Measurements from ENCODE around the gene U2AF1.
"Not testable (repeated sequence)": the region's sequence is repeated elsewhere in the genome, so short reads cannot be mapped to it uniquely, and the experiment has no call there.

U2AF1 gene

GRCh38 chr21:43082587-43083300 lies 24.6 kb downstream of the U2AF1 start:
- intact Hi-C loops (cut with DNase I); DNase-seq: not testable (repeated sequence)

- intact Hi-C loops (cut with DNase I), result not testable (repeated sequence)
- peak in 1 of 10 donors; percentile 12 for DNase-seq
Observed at GRCh38 chr21:43076643-43077042, 30.7 kb downstream of the U2AF1 start.

GRCh38 chr21:43076023-43076637 lies 31.2 kb downstream of the U2AF1 start:
- DNase-seq; intact Hi-C loops (cut with DNase I): not testable (repeated sequence)

- DNase-seq; intact Hi-C loops (cut with DNase I): not testable (repeated sequence)
Observed at GRCh38 chr21:43075170-43076022, 32.0 kb downstream of the U2AF1 start, which contains the start of gene CBS. CBS (minus strand) TSS chr21:43075835; CDS start chr21:43072193, 3,642 bp downstream.

- DNase-seq; intact Hi-C loops (cut with DNase I): not testable (repeated sequence)
Observed at GRCh38 chr21:43074401-43075169, 32.8 kb downstream of the U2AF1 start.

GRCh38 chr21:43072742-43073141 lies 34.6 kb downstream of the U2AF1 start:
- DNase-seq; intact Hi-C loops (cut with DNase I): not testable (repeated sequence)

GRCh38 chr21:43069682-43070081 lies 37.7 kb downstream of the U2AF1 start:
- intact Hi-C loops (cut with DNase I); DNase-seq: not testable (repeated sequence)

- DNase-seq; intact Hi-C loops (cut with DNase I): not testable (repeated sequence)
Observed at GRCh38 chr21:43068065-43068464, 39.3 kb downstream of the U2AF1 start.

GRCh38 chr21:43066690-43067089 lies 40.7 kb downstream of the U2AF1 start:
- peak in 1 of 10 donors; percentile 54 for DNase-seq
- intact Hi-C loops (cut with DNase I), result not testable (repeated sequence)

GRCh38 chr21:43065991-43066390 lies 41.4 kb downstream of the U2AF1 start:
- DNase-seq, result peak in 1 of 10 donors; percentile 30
- intact Hi-C loops (cut with DNase I), result not testable (repeated sequence)

GRCh38 chr21:43064265-43064917 lies 43.0 kb downstream of the U2AF1 start:
- intact Hi-C loops (cut with DNase I); DNase-seq: not testable (repeated sequence)

GRCh38 chr21:43062955-43063664 lies 44.3 kb downstream of the U2AF1 start:
- DNase-seq; intact Hi-C loops (cut with DNase I): not testable (repeated sequence)

GRCh38 chr21:43053112-43053511 lies 54.3 kb downstream of the U2AF1 start:
- intact Hi-C loops (cut with DNase I); DNase-seq: not testable (repeated sequence)

GRCh38 chr21:43045876-43046821 lies 61.2 kb downstream of the U2AF1 start:
- DNase-seq; intact Hi-C loops (cut with DNase I): not testable (repeated sequence)

- not testable (repeated sequence) for DNase-seq
Observed at GRCh38 chr21:43045165-43045875, 62.0 kb downstream of the U2AF1 start.

GRCh38 chr21:43044547-43044946 lies 62.8 kb downstream of the U2AF1 start:
- intact Hi-C loops (cut with DNase I); DNase-seq: not testable (repeated sequence)

More at GRCh38 chr21:43045165-43045875, 62.0 kb downstream of the U2AF1 start:
- intact Hi-C loops (cut with DNase I), result not testable (repeated sequence)

GRCh38 chr21:43043291-43043690 lies 64.1 kb downstream of the U2AF1 start:
- intact Hi-C loops (cut with DNase I); DNase-seq: not testable (repeated sequence)

Data from posterior cingulate gyrus (tissue), 11 donors.